Stimulated activated effector memory CD8-positive, alpha-beta T cell treated with anti-CD3 and anti-CD28 coated beads, Interleukin-12 subunit alpha, Interleukin-12 subunit beta, amount 100 ng/mL, for 72 hours (primary cell): ENCODE results near the gene RALGPS1.
A peak's percentile ranks its signal among the peaks of the same experiment; 100 is the strongest.

Source experiments
- ATAC-seq: fragments of 150-1000 bp; cut with Tn5 transposase; 2 replicates; pipeline ENCODE4 v1.10.0; 2021
- DNase-seq, 2 donors: peaks; one replicate each; pipeline ENCODE4 v3.0.0; 2021 to 2022; ENCODE audit warnings: low spot score in 2 of 2
- H3K27ac Mint-ChIP-seq: one replicate; pipeline ENCODE4 v1.8.0; 2022; ENCODE audit warnings: mild to moderate bottlenecking, mixed read lengths
- H3K36me3 Mint-ChIP-seq: one replicate; pipeline ENCODE4 v1.8.0; 2022; ENCODE audit warnings: mild to moderate bottlenecking, mixed read lengths
- H3K4me1 Mint-ChIP-seq: one replicate; pipeline ENCODE4 v1.8.0; 2022; ENCODE audit warnings: mixed read lengths
- H3K4me3 Mint-ChIP-seq: one replicate; pipeline ENCODE4 v1.8.0; 2022; ENCODE audit warnings: mild to moderate bottlenecking, mixed read lengths
- H3K9me3 Mint-ChIP-seq: one replicate; pipeline ENCODE4 v1.8.0; 2022; ENCODE audit warnings: mixed read lengths

RALGPS1 gene

DNA sequence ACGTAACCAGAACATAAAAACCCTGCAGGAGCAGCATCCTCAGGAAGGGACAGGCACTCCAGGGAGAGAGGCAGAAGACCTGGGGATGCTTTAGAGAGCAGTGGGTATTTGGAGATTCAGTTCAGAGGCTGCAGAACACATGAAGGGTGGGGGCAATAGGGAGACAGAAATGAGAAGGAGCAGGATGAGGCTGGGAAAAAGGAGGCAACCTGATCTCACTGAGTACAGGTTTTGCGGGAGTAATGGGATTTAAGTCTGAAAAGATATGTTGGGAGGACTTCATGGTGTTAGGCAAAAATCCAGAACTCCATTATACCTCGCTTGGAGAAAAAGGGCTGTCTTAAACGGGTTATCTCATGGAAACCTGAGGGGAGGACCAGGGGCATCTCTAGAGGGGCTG, 308.7 kb downstream of the RALGPS1 start:
- ATAC-seq (no peak), DNase-seq (no peak)
- Mint-ChIP-seq H3K9me3 (no peaks in the 10 kb centered on the region), H3K4me3 (peak overlapping the region; percentile 82), H3K36me3 (peaks cover 27% of the 10 kb centered on the region), H3K27ac (no peak overlapping the region), H3K4me1 (peaks cover 39% of the 10 kb centered on the region)

DNA sequence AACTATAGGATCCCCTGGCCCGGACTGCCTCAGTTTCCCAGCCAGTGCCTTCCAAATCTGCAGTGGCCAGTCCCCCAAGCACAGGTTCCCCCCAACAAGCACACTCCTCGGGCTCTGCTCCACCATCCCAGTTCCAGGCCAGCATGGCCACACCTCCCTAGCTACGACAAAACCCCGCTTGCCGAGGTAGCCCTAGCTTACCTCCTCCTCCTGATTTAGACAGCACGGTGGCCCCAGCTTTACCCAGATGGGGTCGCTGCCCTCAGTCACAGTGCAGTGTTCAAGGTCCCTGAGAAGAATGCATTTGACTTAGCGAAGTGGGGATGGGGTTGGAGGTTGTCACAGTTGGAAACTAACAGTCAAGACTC, 309.2 kb downstream of the RALGPS1 start:
- Mint-ChIP-seq H3K4me1 (peaks cover 39% of the 10 kb centered on the region), H3K36me3 (peaks cover 27% of the 10 kb centered on the region), H3K9me3 (no peaks in the 10 kb centered on the region), H3K27ac (peak overlapping the region; percentile 95), H3K4me3 (peak overlapping the region; percentile 82)
- no peak for DNase-seq
- no peak for ATAC-seq

DNA sequence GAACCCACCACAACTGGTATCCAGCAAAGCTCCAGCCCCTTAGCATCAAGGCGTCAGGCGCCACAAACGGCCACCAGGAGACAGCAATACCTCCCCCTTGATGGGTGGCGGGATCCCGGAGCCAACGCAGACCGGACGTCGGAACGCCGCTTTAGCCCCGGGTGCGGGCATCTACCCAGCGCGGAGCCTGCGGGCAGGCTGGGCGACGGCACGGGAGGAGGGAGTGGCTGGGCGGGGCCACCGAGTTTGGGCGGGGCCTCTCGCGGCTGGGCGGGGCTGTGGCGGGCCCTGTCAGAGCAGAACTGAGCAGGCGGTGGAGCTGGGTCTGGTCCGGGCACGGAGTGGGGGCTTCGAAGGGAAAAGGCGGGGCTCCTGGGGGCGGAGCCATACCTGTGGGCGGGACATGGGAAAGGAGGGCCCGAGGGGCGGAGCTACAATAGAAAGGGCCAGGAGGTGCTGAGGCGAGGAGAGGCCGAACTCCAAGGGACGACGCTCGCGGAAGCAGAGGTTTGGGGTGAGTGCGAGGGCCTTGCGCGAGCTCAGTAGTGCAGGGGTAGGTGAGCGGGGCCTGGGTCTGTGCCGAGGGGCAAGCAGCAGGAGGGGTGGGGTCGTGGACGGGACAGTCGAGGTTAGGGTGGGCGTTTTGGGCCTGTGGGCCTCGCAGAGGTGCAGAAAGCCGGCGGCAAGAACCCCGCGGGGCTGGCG, 309.7 kb downstream of the RALGPS1 start:
- peak; percentile 88 to 94 for DNase-seq
- peak; percentile 82 for ATAC-seq
- Mint-ChIP-seq H3K36me3 (peaks cover 27% of the 10 kb centered on the region), H3K9me3 (no peaks in the 10 kb centered on the region), H3K4me3 (peak overlapping the region; percentile 82), H3K4me1 (peaks cover 39% of the 10 kb centered on the region), H3K27ac (peak overlapping the region; percentile 95)

DNA sequence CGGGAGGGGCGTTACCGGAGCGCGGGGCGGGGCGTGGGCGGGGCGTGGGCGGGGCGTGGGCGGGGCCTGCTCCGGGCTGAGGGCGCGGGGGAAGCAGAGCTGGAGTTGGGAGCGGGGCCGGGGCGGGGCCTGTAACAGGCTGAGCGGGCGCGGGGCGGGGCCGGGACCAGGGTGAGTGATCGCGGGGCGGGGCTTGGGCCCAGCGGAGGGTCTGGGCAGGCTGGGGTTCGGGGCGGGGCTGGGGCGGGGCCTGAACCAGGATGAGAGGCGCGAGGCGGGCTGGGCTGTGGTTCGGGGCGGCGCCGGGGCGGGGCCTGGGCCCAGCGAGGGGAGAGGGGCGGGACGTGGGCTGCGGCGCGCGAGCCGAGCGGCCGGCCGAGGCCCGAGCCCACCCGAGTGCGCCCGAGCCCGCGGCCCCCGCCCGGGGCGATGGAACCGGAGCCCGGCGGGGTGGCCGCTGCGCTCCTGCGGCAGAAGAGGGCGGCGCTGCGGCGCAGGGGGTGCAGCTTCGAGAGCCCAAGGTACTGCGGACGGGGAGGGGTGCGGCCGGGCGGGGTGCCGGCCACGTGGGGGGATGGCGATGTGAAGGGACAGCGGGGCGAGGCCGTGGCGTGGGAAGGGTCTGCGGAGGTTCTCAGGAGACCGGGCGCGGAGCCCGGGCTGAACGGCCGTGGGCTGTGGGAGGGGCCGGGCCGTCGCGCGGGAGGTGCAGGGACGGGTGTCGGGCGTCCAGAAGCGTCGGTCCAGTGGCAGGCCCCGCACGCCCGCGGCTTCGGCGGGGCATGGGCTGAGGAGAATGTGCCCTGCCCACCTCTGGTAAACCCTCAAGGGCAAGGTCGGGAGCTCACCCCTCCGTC, 310.5 kb downstream of the RALGPS1 start:
- DNase-seq (peak; percentile 88 to 92), ATAC-seq (peak; percentile 84)
- peak overlapping the region; percentile 95 for H3K27ac Mint-ChIP-seq
- H3K9me3 Mint-ChIP-seq = no peaks in the 10 kb centered on the region
- H3K36me3 Mint-ChIP-seq = peaks cover 27% of the 10 kb centered on the region
- H3K4me1 Mint-ChIP-seq = peaks cover 39% of the 10 kb centered on the region
- peak overlapping the region; percentile 82 for H3K4me3 Mint-ChIP-seq

DNA sequence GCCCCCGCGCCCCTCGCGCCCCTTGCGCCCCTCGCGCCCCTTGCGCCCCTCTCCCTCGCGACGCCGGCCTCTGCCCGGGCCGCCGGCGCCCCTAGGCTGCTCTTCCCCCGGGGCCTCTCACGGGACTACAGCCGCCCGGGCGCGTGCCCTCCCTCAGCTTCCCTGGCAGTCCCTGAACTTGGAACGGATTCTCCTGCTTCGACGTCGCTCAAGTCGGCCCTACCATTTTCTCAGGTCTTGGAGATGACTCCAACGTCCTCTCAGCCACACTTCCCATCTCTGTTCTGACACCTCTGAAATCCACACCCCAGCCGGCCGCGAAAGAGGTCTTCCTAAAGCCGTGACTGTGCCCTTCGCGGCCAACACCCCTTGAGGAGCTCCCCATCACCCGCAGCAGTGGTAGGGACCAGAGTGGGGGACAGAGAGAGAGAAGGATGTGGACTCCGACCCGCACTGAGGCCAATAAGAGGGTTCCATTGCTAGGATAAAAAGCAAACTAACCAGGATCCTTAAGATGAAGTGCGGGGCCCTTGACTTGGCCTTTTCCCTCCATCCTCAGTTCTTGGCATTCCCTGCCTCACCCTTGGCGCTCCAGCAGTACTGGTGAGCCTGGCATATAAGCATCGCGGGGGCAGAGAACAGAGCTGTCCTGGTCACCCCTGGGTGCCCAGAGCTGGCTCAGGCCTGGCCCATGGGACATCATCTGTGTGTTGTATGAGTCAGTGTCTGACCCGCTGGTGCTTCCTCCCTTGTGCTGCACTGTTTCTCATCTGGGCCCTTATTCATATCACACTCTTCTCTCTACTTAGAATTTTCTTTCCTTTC, 311.4 kb downstream of the RALGPS1 start:
- peak overlapping the region; percentile 95 for H3K27ac Mint-ChIP-seq
- H3K4me1 Mint-ChIP-seq = peaks cover 39% of the 10 kb centered on the region
- no peak for DNase-seq
- no peak for ATAC-seq
- no peaks in the 10 kb centered on the region for H3K9me3 Mint-ChIP-seq
- peak overlapping the region; percentile 82 for H3K4me3 Mint-ChIP-seq
- peaks cover 27% of the 10 kb centered on the region for H3K36me3 Mint-ChIP-seq

DNA sequence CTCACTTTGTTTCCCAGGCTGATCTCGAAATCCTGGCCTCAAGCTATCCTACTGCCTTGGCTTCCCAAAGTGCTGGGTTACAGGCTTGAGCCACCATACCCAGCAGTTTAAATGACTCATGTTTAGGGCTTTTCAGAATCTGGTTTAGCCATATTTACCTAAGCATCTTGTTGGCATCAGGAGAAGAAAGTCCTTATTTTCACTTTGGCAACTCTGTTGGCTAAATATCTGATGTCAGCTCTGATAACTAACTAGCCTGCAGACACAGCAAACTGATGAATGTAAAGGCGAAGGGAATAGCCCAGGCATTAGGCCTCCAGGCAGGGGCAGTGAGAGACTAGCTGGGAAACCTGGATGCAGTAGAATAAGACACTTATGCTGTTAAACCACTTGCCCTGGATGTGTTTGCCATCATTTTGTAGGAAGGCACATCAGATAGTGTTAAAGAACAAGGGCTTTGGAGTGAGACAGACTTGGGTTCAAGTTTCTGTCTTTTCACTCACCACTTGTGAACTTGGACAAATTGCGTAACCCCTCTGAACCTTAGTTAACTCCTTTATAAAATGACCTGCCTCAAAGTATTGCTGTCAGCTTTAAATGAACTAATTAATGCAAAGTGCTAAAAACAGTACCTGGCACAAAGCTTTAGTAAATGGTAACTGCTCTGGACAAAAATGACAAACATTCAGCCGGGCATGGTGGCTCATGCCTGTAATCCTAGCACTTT, 315.3 kb downstream of the RALGPS1 start:
- DNase-seq (no peak), ATAC-seq (no peak)
- H3K9me3 Mint-ChIP-seq = no peaks in the 10 kb centered on the region
- H3K27ac Mint-ChIP-seq = no peak overlapping the region
- peaks cover 19% of the 10 kb centered on the region for H3K36me3 Mint-ChIP-seq
- no peak overlapping the region for H3K4me3 Mint-ChIP-seq
- H3K4me1 Mint-ChIP-seq = peaks cover 12% of the 10 kb centered on the region

DNA sequence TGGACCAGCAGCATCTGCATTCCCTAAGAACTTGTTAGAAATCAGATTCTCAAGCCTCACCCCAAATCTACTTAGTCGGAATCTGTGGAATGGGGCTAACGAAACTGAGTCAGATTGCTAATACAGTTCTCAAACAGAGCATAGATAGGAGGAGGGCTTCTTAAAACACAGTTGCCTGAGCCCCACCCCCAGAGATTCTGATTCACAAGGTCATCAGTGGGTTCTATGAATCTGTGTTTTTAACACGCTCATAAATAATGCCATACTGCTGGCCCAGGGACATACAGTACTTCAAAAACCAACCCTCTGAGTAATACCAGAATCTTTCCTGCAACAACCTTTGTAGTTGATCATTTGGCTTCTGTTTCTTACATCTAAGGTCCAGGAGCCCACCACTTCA, 317.1 kb downstream of the RALGPS1 start:
- ATAC-seq (no peak), DNase-seq (no peak)
- Mint-ChIP-seq H3K4me3 (no peak overlapping the region), H3K27ac (no peak overlapping the region), H3K4me1 (peaks cover 2% of the 10 kb centered on the region), H3K9me3 (no peaks in the 10 kb centered on the region), H3K36me3 (peaks cover 1% of the 10 kb centered on the region)

DNA sequence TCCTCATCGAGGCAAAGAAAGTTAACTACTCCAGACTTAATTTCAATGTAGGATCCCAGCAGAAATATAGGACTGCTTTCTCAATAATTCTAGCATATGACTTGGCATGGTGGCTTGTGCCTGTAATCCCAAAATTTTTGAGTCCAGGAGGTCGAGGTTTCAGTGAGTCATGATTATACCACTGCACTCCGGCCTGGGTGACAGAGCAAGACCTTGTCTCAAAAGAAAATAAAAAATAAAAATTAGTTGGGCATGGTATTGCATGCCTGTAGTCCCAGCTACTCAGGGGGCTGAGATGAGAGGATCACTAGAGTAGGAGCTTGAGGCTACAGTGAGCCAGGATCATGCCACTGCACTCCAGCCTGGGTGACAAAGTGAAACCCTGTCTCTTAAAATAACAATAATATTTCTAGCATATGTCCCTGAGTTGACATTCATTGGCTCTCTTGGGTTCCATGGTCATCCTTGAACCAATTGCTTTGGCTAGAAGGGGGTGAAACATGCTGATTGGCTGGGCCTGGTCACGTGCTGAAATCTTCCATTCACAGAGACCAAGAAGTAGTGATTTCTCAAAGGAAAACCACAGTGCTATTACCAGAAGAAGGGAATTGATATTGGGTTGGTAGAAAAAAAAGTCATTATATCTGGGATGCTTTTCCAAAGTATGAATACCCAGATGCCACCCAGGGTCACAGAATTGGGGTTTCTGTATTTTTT, 318.4 kb downstream of the RALGPS1 start:
- DNase-seq (no peak), ATAC-seq (no peak)
- Mint-ChIP-seq H3K9me3 (no peaks in the 10 kb centered on the region), H3K27ac (no peak overlapping the region), H3K4me1 (no peaks in the 10 kb centered on the region), H3K36me3 (no peaks in the 10 kb centered on the region), H3K4me3 (no peak overlapping the region)

DNA sequence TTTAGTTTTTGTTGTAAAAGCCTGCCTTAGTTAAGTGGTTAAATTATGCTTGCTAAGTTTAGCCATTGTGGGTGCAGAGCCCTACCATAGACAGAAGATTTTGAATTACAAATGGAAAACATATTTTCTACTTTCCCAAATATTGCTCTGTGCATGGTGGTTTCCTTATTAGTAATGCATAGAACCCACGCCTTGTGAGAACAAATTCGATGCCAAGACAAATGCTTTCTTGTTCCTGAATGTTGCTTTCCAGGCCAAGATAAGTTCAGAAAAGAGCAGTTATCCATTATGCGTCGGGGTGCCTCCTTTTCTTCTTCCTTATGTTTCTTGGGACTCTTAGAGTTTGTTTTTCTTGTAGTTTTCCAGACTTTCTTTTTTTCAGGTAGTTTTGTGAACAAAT, 319.0 kb downstream of the RALGPS1 start:
- DNase-seq = no peak
- no peak overlapping the region for H3K27ac Mint-ChIP-seq
- H3K4me3 Mint-ChIP-seq = no peak overlapping the region
- H3K4me1 Mint-ChIP-seq = no peaks in the 10 kb centered on the region
- ATAC-seq = no peak
- H3K36me3 Mint-ChIP-seq = no peaks in the 10 kb centered on the region
- no peaks in the 10 kb centered on the region for H3K9me3 Mint-ChIP-seq

DNA sequence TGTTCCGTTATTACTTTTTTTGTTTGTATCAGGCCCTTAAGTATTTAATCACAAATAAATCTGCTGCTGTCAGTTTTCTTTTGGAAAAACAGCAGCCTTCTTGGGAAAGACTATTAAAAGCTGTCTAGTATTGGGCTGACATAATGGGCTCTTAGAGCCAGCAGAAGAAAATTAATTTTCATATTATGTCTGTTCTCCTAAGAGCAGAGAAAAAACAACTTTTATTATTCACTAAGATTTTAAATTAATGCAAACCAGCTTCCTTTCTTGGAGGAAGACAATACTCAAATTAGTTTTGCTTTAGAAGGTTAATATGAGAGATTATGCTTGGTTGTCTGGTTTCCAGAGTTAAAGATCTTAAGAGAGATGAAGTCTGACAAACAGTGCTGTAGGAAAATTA, 319.4 kb downstream of the RALGPS1 start:
- H3K27ac Mint-ChIP-seq = no peak overlapping the region
- H3K36me3 Mint-ChIP-seq = no peaks in the 10 kb centered on the region
- H3K4me3 Mint-ChIP-seq = no peak overlapping the region
- DNase-seq (no peak), ATAC-seq (no peak)
- no peaks in the 10 kb centered on the region for H3K9me3 Mint-ChIP-seq
- no peaks in the 10 kb centered on the region for H3K4me1 Mint-ChIP-seq

DNA sequence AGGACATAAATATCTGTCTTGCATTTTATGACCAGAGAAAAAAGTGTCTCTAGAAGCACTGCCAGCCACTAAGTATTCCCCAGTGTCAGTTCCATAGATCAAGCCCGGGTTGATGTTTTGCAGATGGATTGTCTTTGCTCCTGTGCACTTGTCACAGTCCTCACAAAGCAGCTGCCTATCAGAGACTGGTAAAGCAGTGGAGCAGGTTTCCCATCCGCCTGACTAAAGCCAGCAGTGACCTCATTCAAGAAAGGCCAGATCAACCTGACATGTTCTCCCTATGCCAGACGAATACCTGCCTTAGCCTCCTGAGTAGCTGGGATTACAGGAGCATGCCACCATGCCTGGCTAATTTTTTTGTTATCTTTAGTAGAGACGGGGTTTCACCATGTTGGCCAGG, 323.2 kb downstream of the RALGPS1 start:
- DNase-seq (no peak), ATAC-seq (no peak)
- Mint-ChIP-seq H3K27ac (no peak overlapping the region), H3K4me1 (no peaks in the 10 kb centered on the region), H3K9me3 (no peaks in the 10 kb centered on the region), H3K4me3 (no peak overlapping the region), H3K36me3 (no peaks in the 10 kb centered on the region)

DNA sequence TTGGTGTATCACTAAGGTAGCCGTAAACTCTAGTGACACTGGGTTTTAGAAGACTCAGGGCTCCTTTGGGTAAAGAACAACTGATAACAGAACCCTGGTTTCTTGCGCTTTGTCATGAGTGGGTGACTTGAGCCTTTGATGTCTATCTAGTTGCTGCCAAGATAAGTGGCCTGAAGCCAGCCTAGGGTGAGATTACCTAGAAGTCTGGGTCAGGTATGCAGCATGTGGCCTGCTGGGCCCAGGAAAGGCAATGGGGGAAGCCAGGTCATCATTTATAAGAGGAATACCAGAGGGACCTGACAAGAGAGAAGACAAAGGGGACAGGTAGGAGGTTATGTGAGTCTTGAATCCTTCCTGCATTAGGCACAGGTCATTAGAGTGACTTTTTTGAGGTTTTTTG, 326.8 kb downstream of the RALGPS1 start:
- no peak overlapping the region for H3K4me3 Mint-ChIP-seq
- no peak for DNase-seq
- ATAC-seq = no peak
- H3K9me3 Mint-ChIP-seq = no peaks in the 10 kb centered on the region
- H3K36me3 Mint-ChIP-seq = no peaks in the 10 kb centered on the region
- peaks cover 13% of the 10 kb centered on the region for H3K4me1 Mint-ChIP-seq
- no peak overlapping the region for H3K27ac Mint-ChIP-seq

DNA sequence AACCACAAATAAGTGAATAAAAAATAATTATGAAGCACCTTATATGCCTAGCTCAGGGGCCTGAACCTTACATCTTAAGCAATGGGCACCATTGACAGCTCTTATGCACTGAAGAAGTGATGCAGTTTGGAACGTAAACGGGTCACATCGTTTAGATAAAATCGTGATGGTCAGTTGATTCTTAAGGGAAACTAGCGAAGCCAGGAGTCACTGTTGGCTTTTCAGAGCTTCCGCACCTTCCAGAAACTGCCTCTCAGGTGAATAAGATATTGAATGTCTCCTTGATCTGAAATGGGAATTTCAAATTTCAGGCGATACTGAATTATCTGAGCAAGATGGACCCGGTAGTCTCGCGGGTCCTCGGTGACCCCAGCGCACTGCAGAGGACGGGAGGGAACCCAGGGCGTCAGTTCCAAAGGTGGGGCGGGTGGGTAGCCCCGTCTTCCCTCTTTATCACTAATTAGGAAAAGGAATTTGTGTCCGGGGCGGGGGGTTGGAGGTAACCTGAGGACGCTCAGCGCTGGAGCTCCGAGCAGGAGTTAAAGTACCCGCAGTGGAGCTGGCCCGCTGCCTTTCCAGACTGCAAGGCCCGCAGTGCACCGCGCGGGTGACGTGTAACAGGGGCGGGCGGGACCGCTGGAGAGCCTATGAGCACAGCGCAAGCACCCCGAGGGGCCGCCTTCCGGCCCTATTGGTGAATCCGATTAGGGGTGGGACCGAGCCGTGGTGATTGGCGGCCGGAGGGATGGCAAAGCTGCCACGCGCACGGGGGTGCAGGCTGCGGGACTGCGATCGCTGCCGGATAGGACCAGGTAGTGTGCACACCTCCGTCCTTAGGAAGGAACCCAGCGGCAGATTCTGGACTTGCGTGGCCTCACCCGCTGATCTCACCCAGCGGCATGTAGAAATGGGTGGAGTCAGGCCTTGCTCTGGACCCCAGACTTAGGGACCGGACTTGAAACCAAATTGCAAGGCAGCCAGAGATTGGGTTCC, 330.3 kb downstream of the RALGPS1 start:
- Mint-ChIP-seq H3K36me3 (no peaks in the 10 kb centered on the region), H3K27ac (no peak overlapping the region), H3K4me3 (peak overlapping the region; percentile 81), H3K4me1 (peaks cover 13% of the 10 kb centered on the region), H3K9me3 (no peaks in the 10 kb centered on the region)
- ATAC-seq (peak; percentile 100), DNase-seq (peak; percentile 81 to 95)
